HG02885 (cell line): ENCODE results near the gene TUBE1.
A peak's percentile ranks its signal among the peaks of the same experiment; 100 is the strongest.

Experiments
- ATAC-seq: cut with Tn5 transposase; IDR thresholded peaks from one replicate; pipeline ENCODE4 v1.9.1; 2021; ENCODE audit warnings: mild to moderate bottlenecking; ENCODE audit not compliant: unreplicated experiment, poor library complexity

TUBE1 gene

DNA sequence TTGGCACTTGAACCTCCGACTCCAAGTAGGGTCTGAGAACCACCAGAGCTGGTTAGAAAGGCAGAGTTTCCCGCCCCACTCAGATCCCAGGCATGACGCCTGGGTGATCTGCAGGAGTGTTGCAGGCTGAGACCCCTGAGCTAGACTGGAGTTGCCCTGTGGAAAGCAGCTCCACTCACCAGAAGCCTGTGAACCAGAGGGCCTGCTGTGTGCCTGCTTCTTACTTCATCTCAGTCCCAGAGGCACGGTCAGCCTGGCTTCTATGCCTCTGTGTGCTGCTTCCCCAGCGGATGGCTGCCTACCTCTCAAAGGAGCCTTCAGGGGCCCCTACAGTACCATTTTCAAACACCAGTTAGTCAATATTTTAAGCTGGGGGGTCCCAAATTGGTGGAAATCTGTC is 49.0 kb downstream of the TUBE1 start:
- no peak for ATAC-seq

DNA sequence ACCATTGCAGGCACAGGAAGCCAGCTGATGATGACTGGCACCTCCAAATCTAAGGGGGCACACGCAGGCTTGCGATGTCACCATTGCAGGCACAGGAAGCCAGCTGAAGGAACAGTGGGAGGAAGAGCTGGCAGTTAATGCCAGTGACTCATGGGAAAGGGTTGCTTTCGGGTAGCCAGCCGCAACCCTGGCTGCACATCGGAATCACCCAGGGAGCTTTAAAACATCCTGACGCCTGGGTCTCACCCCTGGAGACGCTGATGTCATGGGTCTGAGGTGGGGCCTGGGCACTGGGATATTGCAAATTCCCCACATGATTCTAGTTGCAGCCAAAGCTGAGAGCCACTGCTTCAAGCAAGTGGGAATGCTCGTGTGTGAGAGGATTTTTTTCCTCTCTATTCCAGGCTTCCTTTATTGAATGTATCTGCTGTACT is 49.5 kb downstream of the TUBE1 start:
- ATAC-seq = no peak

DNA sequence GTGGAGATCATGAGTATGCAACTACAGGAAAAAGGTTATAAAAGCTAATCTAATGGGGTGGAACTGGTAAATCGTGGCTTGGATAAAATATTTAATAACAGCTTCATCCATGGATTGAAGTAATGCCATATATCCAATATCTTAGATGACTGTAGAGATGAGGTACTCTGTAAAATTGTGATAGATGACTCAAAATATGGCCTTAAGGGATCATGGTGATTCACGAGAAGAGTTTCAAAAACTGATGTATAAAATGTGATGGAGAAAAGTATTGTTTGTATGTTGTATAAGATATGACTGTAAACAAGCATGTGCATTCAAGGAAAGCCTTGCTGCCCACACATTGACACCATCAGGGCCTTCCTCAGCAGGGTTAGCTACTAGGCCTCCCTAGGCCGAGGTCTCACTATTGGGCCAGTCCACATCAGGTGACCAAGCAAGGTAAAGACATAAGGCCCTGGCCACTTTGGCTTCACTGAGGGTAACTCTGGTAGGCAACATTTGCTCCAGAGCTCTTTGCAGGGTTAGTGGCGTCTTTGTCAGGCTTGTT is 51.1 kb downstream of the TUBE1 start:
- ATAC-seq = no peak

DNA sequence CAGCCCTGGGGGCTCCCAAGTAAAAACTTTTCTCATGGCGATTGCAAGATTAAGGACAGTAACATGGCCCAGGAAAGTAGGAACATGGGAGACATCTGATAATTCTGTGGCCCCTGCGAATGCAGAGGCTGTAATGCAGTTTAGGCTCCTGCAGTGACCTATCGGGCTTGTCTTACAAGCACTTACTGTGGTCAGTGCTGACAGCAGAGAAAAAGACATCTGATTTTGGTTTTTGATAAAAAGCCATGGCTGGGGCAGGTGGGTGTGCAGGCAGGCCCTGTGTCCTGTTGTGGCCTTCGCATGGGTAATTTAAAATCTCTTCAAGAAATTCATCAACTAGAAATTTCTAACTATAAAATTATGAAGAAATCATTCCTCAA is 52.7 kb downstream of the TUBE1 start:
- ATAC-seq = no peak

DNA sequence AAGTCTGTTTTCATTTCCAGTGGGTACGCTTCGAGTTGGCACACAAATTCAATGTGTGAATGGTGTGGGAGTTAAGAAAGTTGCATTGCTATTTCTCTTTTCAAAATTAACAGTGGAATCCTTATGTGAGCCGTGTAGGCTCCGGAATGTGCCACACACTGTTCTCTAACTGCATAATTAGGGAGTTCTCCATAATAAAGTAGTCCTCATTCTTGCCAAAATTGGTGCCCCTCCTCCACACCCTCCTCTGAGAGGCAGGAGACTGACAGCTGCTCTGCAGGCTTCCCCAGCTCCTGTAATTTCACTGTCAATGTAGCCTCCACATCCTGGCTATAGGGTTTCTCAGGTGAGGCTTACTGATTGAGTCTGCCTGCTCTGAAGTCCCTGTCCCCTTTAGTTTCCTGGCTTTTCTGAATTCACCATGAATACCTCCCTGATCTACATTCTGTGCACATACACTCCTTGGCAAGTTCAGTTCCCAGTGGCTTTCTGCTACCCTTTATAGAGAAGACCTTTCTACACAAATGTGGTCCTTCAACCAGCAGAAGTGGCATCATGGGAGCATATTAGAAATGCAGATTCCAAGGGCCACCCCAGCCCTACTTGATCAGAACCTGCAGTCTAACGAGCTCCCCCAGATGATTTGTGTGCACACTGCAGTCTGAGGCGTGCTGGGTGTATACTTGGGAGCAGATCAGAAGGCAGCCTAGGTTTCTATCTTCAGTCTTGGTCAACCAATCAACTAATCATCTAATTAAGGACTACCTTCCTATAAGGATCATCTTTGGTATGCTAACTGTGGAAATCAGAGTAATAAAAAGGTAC is 53.3 kb downstream of the TUBE1 start:
- no peak for ATAC-seq

DNA sequence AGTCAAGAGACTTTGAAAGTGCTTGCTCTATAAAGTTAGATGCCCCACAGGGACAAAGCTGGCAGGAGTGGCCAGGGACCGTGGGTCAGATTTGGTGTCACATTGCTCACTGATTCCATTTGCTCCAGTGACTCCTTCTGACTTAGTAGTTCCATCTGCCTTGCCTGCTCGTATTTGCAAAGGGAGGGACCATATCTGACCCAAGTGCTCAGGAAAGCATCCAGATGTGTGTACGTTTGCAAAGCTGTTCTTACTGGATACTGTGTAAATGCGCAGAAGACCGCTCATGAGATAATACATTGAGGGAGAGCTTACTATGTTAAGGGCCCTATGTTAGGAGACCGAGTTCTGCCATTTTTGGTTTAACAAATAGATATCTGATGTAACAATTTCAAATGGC is 54.6 kb downstream of the TUBE1 start:
- no peak for ATAC-seq

DNA sequence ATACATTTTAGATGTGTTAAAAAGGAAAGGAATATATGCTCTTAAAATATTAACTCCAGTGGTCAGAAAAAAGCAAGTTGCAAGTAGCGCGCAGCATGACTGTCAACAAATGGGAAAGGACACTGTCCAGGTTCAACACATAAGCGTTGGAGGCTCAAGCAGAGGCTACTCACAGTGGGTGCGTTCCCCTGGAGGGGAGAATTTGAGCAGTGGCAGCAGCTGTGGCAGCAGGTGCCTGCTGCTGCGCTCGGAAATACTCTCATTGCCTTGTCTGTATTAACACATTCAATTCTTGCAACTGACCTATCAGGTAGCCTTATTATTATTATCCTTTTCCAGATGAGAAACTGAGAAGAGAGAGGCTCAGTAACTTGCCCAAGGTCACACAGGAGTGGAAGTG is 55.3 kb downstream of the TUBE1 start:
- no peak for ATAC-seq

DNA sequence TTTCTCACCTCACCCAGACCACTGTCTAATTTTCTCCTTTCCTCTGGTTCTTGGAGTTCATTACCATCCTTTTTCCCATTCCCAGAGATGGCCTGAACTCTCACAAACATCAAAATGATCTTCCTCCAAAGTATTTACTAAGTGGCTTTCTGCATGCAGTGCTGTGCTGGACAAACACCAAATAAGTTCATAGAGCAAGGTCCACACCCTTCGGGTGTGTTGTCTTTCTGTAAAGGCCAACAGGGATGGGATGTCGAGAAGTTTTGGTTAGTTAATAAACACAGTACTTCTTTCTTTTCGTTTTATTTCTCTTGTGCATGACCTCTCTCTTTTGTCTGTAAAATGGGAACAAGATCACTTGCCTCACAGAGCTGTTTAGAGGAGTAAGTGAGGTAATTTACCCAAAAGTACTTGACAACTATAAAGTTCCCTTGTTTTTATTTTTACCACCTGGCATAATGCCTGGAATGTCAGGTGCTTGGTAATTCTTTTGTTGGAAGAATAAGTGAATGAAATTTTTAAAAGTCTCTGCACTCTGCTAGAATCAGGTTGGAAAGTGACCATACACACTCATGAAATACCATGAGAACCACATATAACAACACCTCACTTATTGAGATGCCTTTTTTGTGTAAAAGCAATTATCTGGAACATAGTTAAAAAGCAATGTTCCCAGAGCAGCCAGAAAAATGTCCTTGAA is 56.2 kb downstream of the TUBE1 start:
- ATAC-seq = no peak

DNA sequence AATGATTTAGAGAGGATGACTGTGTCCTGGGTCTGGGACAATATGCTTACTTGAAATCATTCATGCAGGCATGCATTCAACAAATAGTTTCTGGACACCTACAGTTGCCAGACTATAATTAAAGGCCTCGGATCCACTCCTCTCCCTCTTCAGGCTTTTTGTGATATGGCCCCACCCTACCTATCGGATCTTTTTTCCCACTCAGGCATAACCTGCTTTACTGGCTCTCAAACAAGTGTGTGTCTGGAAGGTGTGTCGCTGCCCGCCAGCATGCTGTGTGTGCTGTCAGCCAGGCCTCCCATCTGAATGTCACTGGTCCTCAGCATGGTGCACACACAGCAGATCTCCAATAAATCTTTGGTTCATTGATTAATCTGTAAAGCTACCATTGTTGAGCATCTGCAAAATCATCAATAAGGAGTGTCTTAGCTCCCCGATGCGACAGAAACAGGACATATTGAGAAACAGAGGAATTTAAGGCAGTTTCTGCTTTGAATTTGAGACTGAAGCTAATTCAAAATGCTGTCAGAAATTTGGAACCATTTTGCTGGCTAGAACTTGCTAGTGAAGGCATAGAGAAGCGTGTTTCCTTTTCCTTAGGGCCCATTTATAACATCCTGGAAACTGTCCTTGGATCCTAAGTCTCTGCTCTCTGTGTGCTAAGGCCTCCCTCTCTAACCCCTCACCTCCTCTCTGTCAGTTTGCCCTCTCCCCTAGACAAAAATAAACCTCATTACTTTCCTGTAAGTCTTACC is 56.9 kb downstream of the TUBE1 start:
- ATAC-seq = no peak

DNA sequence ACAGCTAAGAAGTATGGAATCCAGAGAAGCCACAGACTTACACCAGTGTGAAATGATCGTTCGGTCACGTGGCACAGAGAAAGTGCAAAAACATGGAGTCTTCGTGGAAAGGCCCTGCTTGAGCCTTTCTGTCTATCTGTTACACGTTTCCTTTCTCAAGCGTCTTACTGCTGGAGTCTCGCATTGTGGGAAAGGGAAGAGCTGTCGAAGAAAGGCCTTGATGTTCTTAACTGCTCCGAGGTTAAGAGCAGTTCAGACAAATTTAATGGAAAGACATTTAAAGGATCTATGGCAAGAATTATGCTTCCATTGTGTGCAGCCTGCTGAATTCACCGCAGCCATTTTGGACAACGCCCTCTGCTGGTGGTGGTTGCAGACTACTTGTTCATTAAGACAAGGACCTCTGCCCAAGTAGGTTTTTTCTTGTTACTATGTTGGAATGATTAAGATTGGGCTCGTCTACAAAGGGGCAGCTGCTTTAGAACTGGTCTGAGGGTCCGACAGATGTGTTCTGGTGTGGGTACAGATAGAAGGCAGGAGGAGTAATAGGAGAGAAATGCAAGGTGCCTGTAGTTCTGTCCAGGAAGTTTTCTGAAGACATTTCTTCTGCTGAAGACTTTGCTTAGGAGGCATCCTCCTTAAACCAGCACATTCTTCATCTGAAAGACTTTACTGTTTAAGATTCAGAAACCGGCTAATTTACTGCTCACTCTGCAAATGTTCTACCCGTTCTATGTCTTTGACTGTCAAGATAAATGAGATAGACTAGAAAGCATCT is 58.0 kb downstream of the TUBE1 start:
- ATAC-seq = peak; percentile 70

DNA sequence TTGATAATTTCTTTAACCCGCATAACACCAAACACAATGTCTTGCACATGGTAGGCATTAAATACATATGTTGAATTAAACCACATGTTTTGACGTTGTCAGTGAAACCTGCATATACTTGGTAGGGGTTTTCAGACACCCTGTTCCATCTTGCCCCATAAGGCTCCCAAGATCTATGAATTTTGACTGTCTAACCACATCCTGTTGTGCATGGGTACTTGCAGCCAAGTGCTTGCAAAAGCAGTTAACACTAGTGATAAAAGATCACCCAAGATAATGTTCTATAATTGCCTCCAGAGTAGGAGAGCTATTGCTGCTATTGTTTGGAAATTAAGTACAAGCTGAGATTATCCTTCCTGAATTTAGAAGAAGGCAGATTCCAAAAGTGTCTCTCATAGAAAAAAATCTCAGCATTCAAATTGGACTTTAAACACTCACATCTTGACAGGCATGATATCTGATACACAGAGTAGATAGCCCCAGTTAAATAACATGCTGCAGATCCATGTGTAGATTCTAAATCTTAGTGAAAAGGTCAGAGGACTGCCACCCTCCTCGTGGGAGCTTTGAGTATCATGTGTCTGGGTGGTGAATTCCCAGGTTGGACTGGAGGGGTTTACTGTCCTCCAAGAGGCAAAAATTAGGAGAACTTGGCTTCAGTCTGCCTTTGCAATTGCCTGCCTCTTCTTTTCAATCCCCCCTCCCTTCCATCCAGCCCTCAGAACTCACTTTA is 59.2 kb downstream of the TUBE1 start:
- peak; percentile 59 for ATAC-seq

DNA sequence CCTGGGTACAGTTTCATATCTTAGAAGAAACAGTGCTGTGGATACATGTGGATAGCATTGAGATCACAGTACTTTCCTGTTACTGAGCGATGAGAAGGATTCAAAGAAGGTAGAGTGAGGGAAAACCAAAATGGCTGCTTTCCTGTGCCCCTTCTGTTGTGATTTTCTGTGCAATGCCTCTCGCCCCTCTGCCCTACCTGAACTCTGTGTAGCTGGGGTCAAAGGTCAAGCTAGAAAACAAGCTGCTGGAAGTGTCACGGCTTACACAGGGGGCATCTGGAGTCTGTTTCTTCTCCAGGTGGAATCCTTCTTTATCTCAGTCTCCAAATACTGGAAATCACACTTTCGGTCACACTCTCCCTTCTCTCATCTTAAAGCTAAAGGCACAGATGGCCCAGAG is 60.3 kb downstream of the TUBE1 start:
- ATAC-seq = no peak

DNA sequence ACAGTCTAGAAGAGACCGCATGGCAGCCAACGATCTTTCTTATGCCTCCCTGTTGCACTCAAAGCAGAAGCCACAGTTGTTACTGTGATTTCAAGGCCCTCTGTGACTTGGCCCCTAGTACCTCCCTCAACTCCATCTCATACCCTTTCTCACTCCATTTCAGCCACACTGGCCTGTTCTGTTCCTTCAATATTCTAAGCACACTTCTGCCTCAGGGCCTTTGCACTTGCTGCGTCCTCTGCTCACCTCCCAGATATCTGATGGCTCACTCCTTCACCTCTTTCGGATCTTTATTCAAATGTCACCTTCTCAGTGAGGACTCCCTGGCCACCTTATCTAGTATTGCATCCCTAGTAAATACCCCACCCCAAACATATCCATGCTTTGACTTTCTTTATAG is 62.8 kb downstream of the TUBE1 start:
- no peak for ATAC-seq

DNA sequence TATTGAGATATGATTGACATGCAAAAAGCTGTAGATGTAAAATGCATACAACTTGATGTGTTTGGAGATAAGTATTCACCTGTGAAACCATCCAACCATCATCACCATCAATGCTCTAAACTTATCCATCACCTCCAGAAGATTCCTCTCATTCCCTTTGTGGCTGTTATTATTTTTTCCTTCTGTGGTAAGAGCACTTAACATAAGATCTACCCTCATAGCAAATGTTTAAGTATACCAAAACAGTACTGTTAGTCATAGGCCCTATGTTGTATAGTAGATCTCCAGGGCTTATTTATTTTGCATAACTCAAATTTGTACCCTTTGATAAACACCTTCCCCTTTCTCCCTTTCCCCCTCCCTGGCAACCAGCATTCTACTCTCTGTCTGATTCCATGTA is 64.5 kb downstream of the TUBE1 start:
- ATAC-seq = no peak

DNA sequence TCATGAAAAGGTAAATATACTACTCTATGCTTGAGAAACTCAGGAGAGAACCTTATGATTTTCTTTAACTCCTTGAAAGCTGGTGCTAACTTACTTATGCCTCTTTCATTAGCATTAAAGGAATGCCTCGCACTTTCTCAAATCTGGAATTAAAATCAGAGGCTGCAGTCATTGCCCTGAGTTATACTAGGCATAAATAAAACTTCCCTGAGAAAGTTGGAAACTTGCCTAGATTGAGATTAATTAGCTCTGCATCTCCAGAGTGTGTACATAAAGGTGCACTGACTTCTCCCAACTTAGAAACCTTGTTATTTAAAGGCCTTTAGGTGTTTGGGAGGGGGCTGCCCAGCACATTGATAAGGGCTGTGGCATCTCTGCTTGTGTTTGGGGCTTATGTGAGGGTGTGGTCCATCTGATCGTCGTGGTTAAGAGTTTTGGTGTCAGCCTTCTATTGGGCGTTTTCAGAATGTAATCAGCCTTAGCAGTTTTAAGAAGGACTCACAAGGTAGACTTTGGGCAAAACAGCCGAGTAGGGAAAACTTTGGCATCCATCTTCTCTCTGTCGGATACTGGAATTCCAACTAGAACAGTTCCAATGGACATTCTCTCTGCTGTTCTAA is 65.5 kb downstream of the TUBE1 start:
- ATAC-seq = no peak
